Chondrocyte (in vitro differentiated cells): Measurements from ENCODE around the gene GLI2. TPM values are rescaled to one million over a fixed set of nuclear protein-coding genes. Genes with fewer than 3 reads are reported as not detected.

Experiments used
- DNase-seq: peaks from one replicate; pipeline ENCODE4 v3.0.0; 2021; ENCODE audit warnings: mixed read lengths, low spot score
- H3K27ac Mint-ChIP-seq: one replicate; pipeline ENCODE4 v1.8.0; 2021; ENCODE audit warnings: mild to moderate bottlenecking, moderate library complexity, mixed read lengths; ENCODE audit not compliant: unreplicated experiment
- H3K27me3 Mint-ChIP-seq: 2 replicates; pipeline ENCODE4 v1.8.0; 2021; ENCODE audit warnings: low read depth, mixed read lengths
- H3K36me3 Mint-ChIP-seq: 2 replicates; pipeline ENCODE4 v1.8.0; 2021; ENCODE audit warnings: low read depth, mixed read lengths
- H3K4me1 Mint-ChIP-seq: 2 replicates; pipeline ENCODE4 v1.8.0; 2021; ENCODE audit warnings: low read depth, mild to moderate bottlenecking, mixed read lengths
- H3K4me3 Mint-ChIP-seq: one replicate; pipeline ENCODE4 v1.8.0; 2021; ENCODE audit warnings: mild to moderate bottlenecking, moderate library complexity, mixed read lengths; ENCODE audit not compliant: unreplicated experiment
- H3K9me3 Mint-ChIP-seq: 2 replicates; pipeline ENCODE4 v1.8.0; 2021; ENCODE audit warnings: low read depth, mixed read lengths
- total RNA-seq: library from RNA; stranded (reverse); gene quantifications from 3 replicates; pipeline ENCODE4 v1.2.1, GENCODE V29; 2021
- TF ChIP-seq, protein P1 (sequence below): fragments of 200-600 bp; sonication (generic); IDR thresholded peaks from 2 replicates; pipeline ENCODE4 v1.5.0; 2021; ENCODE audit warnings: antibody characterized with exemption, mild to moderate bottlenecking, moderate library complexity

Gene GLI2
- total RNA-seq, 1 donor from 2014 or later: 36.0 TPM

DNA sequence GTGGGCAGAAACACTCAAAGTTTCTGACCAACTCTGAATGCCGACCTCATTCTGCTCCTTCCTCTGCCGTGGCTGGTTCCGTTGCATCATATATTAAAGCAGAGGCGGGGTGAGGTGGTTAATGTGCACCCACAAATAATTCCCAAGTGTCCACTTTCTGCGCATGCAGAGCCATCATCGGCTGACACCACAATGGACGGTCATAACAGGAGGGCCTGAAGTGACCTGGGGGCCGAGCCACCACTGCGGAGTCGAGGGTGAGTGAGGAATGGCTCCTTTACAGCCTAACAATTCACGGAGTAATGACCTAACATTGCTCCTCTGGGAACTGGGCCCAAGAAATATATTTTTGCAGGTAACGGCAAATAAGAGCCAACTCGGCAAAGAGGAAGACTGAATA is 32.9 kb upstream of the GLI2 start:
- no peaks in the 10 kb centered on the region for H3K36me3 Mint-ChIP-seq
- no peak for DNase-seq
- TF ChIP-seq, protein P1, sequence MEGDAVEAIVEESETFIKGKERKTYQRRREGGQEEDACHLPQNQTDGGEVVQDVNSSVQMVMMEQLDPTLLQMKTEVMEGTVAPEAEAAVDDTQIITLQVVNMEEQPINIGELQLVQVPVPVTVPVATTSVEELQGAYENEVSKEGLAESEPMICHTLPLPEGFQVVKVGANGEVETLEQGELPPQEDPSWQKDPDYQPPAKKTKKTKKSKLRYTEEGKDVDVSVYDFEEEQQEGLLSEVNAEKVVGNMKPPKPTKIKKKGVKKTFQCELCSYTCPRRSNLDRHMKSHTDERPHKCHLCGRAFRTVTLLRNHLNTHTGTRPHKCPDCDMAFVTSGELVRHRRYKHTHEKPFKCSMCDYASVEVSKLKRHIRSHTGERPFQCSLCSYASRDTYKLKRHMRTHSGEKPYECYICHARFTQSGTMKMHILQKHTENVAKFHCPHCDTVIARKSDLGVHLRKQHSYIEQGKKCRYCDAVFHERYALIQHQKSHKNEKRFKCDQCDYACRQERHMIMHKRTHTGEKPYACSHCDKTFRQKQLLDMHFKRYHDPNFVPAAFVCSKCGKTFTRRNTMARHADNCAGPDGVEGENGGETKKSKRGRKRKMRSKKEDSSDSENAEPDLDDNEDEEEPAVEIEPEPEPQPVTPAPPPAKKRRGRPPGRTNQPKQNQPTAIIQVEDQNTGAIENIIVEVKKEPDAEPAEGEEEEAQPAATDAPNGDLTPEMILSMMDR: no peak
- H3K27ac Mint-ChIP-seq: peak overlapping the region; percentile 28
- no peaks in the 10 kb centered on the region for H3K9me3 Mint-ChIP-seq
- H3K4me3 Mint-ChIP-seq: no peak overlapping the region
- peaks cover 26% of the 10 kb centered on the region for H3K4me1 Mint-ChIP-seq
- peaks cover 3% of the 10 kb centered on the region for H3K27me3 Mint-ChIP-seq

DNA sequence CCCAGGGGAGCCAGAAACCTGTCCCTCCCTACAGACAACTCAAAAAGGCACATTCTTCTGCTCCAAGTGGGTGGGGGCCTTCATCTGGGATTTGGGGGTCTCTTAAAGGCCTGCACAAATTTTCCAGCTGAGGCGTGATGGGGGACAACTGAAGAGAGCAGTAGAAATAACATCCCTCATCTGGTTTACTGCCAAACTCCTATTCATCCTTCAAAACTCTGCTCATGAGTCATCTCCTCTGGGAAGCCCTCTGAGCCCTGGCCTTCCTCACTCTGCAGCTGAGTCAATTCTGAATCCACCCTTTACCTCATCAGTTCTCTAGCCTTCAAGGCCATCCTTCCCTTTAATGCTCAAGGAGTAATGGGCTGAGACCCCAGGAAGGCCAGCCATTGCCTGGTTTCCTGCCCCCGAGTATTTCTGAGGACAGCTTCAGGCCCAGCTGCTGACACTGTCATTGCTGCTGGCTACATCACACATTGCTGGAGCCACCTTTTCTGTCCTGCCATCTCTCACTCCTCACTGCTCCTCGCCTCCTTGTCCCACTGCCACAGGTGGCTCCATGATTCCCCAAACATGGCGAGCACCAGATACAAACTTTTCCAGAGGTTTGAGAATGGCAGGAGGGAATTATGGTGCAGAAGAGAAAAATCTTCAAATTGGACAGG is 32.2 kb upstream of the GLI2 start:
- TF ChIP-seq, protein P1: no peak
- H3K4me1 Mint-ChIP-seq: peaks cover 26% of the 10 kb centered on the region
- peak overlapping the region; percentile 39 for H3K27ac Mint-ChIP-seq
- no peaks in the 10 kb centered on the region for H3K9me3 Mint-ChIP-seq
- DNase-seq: no peak
- H3K4me3 Mint-ChIP-seq: no peak overlapping the region
- H3K36me3 Mint-ChIP-seq: no peaks in the 10 kb centered on the region
- H3K27me3 Mint-ChIP-seq: peaks cover 3% of the 10 kb centered on the region

DNA sequence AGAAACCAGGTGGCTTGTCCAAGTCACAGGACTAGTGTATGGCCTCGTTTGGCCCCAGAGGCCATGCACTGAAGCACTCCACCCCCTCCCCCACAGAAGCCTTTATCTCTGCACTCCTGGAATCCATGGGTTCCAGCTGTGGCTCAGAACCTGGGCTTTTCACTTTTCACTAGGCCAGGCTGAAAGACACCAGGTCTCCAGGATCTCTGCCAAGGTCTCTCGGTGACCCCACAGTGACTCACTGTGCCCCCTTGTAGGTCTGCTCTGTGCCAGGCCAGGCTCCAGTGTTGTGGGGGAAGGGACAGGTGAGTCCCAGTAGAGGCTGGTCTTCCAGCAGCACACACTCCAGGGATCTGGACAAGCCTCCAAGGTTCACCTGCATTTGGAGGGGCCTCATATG is 31.0 kb upstream of the GLI2 start:
- Mint-ChIP-seq H3K36me3 (no peaks in the 10 kb centered on the region), H3K27me3 (peaks cover 3% of the 10 kb centered on the region)

DNA sequence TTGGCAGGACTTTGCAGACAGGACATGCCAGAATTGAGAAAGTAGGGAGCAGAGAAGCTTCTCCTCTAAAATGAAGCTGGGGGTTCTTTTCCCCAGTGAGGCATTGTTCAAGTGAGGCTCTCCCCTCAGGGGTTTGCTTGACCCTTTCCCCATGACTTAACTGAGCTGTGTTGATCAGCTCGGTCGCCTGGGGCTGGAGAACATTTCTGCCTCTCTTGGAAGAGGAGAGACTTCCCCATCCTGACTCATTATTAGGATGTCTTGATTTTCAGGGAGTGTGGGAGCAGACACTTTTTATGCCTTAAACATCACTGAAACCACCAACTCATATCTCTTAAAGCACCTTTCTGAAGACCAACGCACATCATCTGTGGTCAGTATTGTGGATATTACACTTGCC is 27.9 kb upstream of the GLI2 start:
- Mint-ChIP-seq H3K27me3 (peaks cover 3% of the 10 kb centered on the region), H3K27ac (no peak overlapping the region), H3K36me3 (no peaks in the 10 kb centered on the region), H3K9me3 (no peaks in the 10 kb centered on the region), H3K4me3 (no peak overlapping the region), H3K4me1 (peaks cover 15% of the 10 kb centered on the region)
- DNase-seq: no peak
- TF ChIP-seq, protein P1: no peak

More for the DNA sequence above, 31.0 kb upstream of the GLI2 start:
- peaks cover 26% of the 10 kb centered on the region for H3K4me1 Mint-ChIP-seq
- TF ChIP-seq, protein P1: no peak
- H3K27ac Mint-ChIP-seq: no peak overlapping the region
- H3K9me3 Mint-ChIP-seq: no peaks in the 10 kb centered on the region
- no peak overlapping the region for H3K4me3 Mint-ChIP-seq
- no peak for DNase-seq

DNA sequence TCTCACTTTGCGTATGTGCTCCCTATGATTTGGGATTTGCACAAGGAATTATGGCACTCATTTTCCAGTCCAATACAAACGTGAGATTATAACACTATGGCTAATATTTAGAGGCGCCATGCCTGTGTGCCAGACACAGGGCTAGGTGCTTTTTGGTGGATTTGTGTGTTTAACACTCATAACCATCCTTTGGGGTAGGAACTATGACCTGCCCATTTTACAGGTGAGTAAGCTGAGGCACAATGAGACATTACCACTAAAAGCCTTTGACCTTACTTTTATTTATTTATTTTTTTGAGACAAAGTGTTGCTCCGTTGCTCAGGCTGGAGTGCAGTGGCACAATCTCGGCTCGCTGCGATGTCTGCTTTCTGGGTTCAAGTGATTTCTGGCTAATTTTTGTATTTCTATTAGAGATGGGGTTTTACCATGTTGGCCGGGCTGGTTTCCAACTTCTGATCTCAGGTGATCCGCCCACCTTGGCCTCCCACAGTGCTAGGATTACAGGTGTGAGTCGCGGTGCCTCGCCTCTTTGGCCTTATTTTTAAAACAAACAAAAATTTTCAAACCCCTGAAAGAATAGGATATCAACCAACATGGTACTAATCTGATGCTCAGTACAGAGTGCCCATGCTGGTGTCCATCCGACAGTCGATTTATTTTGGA is 26.6 kb upstream of the GLI2 start:
- DNase-seq: no peak
- H3K4me3 Mint-ChIP-seq: no peak overlapping the region
- TF ChIP-seq, protein P1: no peak

More for the DNA sequence above, 26.6 kb upstream of the GLI2 start:
- H3K4me1 Mint-ChIP-seq: peaks cover 3% of the 10 kb centered on the region
- H3K36me3 Mint-ChIP-seq: no peaks in the 10 kb centered on the region
- no peak overlapping the region for H3K27ac Mint-ChIP-seq
- H3K9me3 Mint-ChIP-seq: no peaks in the 10 kb centered on the region
- H3K27me3 Mint-ChIP-seq: peaks cover 3% of the 10 kb centered on the region
